Tibial nerve (tissue), 4 donors: ENCODE measurements around the gene CORO7. TPM values are rescaled to one million over a fixed set of nuclear protein-coding genes. Genes with fewer than 3 reads are reported as not detected.

Experiments
- DNase-seq, 2 donors: peaks; one replicate each; pipeline ENCODE4 v3.0.0-alpha.2; 2019; ENCODE audit warnings: low spot score in 2 of 2
- H3K27ac ChIP-seq, 4 donors: fragments of 200-600 bp; sonication (generic) in 3 of 4; one replicate each; pipeline ENCODE4 v1.5.1; 2017 to 2019; ENCODE audit warnings: mild to moderate bottlenecking in 1 of 4
- H3K27me3 ChIP-seq, 2 donors: fragments of 200-600 bp; sonication (generic) in 1 of 2; one replicate each; pipeline versions ENCODE4 v1.5.1 to v1.6.0; 2017 to 2019
- H3K36me3 ChIP-seq, 3 donors: fragments of 200-600 bp; sonication (generic); one replicate each; pipeline ENCODE4 v1.5.1; 2018 to 2019
- H3K4me1 ChIP-seq, 4 donors: fragments of 200-600 bp; sonication (generic) in 3 of 4; one replicate each; pipeline ENCODE4 v1.5.1; 2017 to 2019
- H3K4me3 ChIP-seq, 4 donors: fragments of 200-600 bp; sonication (generic) in 3 of 4; one replicate each; pipeline ENCODE4 v1.5.1; 2017 to 2019; ENCODE audit warnings: mild to moderate bottlenecking in 1 of 4, moderate library complexity in 1 of 4
- H3K9me3 ChIP-seq, 4 donors: fragments of 200-600 bp; sonication (generic) in 3 of 4; one replicate each; pipeline ENCODE4 v1.5.1; 2017 to 2019
- EP300 ChIP-seq, 2 donors: sonication (generic); formaldehyde crosslinking; IDR thresholded peaks; one replicate each; pipeline ENCODE4 v1.6.1; 2017; ENCODE audit warnings: antibody characterized with exemption in 2 of 2, mild to moderate bottlenecking in 1 of 2
- POLR2A ChIP-seq, 2 donors: fragments of 450-650 bp; IDR thresholded peaks; one replicate each; pipeline ENCODE4 v1.6.1; 2017; ENCODE audit warnings: antibody characterized with exemption in 2 of 2, mild to moderate bottlenecking in 2 of 2, moderate library complexity in 2 of 2
- WGBS, 2 donors: methylation state at CpG; one replicate each; pipeline ENCODE4 v1.1.5; 2018; 5-methylcytosine and 5-hydroxymethylcytosine counted together
- total RNA-seq, 4 donors: library from RNA; depleted of rRNA; stranded (reverse); fragments of >200 nt; gene quantifications; one replicate each; pipeline ENCODE4 v1.1.0, GENCODE V29; 2016
- TF ChIP-seq, protein P1 (sequence below), 5 experiments: fragments of 200-600 bp in 3 of 5; fragments of 450-650 bp in 2 of 5; sonication (generic) in 3 of 5; IDR thresholded peaks; one replicate each; pipeline ENCODE4 v1.5.1; 2016 to 2019; ENCODE audit warnings: antibody characterized with exemption in 5 of 5, mild to moderate bottlenecking in 3 of 5, moderate library complexity in 2 of 5

The CORO7 gene
- total RNA-seq, 4 donors from 2014 or later: 27.8 to 77.4 (median 52.1) TPM

DNA sequence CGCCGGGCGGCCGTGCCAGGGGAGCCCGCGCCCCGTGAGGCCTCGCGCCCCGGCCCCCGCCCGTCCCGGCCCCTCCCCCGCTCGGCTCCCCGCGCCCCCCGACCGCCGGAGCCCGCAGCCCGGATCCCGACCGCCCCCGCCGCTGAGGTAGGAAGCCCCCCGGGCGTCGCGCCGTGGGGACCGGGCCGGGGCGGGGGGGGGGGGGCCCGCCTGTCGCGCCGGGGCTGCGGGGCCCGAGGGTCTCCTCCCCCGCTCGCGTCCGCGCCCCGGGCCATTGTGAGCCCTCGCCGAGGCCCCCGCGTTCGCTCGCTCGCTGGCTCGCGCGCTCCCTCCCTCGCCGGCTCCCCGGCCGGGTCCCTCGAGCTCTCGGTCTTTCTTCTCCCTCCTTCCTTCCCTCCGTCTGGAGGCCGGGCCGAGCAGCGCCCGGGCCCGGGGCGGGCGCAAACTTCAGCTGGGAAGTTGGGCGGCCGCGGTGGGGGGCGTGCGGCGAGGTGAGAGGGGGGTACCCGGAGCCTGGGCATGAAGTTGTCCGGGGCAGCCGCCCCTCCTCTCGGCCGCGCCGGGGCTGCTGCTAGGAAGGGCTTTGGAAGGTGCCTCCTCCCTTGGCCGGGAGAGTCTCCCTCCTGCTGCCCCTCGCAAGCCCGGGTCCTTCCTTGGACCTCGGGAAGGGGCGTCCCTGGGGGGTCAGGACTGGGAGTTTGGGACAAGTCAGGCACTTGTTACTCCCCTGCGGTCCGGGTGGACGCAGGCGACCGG is 100.1 kb downstream of the CORO7 start:
- WGBS, 2 donors: 1 to 4% methylated on average over 40 to 45 of the region's 93 CpGs
- TF ChIP-seq, protein P1, sequence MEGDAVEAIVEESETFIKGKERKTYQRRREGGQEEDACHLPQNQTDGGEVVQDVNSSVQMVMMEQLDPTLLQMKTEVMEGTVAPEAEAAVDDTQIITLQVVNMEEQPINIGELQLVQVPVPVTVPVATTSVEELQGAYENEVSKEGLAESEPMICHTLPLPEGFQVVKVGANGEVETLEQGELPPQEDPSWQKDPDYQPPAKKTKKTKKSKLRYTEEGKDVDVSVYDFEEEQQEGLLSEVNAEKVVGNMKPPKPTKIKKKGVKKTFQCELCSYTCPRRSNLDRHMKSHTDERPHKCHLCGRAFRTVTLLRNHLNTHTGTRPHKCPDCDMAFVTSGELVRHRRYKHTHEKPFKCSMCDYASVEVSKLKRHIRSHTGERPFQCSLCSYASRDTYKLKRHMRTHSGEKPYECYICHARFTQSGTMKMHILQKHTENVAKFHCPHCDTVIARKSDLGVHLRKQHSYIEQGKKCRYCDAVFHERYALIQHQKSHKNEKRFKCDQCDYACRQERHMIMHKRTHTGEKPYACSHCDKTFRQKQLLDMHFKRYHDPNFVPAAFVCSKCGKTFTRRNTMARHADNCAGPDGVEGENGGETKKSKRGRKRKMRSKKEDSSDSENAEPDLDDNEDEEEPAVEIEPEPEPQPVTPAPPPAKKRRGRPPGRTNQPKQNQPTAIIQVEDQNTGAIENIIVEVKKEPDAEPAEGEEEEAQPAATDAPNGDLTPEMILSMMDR (IDR thresholded peaks at IDR 0.05): no peak
- no peak for TF ChIP-seq POLR2A (IDR thresholded peaks at IDR 0.05)
- no peak for TF ChIP-seq EP300 (IDR thresholded peaks at IDR 0.05)
- peak overlapping the region; percentile 85 to 96 (median 92) for H3K27ac ChIP-seq
- DNase-seq: no peak
- no peaks in the 10 kb centered on the region for H3K9me3 ChIP-seq
- peaks cover 3 to 65% (median 42%) of the 10 kb centered on the region in 4 donors for H3K4me1 ChIP-seq
- H3K27me3 ChIP-seq: no peaks in the 10 kb centered on the region
- peak overlapping the region; percentile 48 to 68 (median 59) for H3K4me3 ChIP-seq
- no peaks in the 10 kb centered on the region for H3K36me3 ChIP-seq

DNA sequence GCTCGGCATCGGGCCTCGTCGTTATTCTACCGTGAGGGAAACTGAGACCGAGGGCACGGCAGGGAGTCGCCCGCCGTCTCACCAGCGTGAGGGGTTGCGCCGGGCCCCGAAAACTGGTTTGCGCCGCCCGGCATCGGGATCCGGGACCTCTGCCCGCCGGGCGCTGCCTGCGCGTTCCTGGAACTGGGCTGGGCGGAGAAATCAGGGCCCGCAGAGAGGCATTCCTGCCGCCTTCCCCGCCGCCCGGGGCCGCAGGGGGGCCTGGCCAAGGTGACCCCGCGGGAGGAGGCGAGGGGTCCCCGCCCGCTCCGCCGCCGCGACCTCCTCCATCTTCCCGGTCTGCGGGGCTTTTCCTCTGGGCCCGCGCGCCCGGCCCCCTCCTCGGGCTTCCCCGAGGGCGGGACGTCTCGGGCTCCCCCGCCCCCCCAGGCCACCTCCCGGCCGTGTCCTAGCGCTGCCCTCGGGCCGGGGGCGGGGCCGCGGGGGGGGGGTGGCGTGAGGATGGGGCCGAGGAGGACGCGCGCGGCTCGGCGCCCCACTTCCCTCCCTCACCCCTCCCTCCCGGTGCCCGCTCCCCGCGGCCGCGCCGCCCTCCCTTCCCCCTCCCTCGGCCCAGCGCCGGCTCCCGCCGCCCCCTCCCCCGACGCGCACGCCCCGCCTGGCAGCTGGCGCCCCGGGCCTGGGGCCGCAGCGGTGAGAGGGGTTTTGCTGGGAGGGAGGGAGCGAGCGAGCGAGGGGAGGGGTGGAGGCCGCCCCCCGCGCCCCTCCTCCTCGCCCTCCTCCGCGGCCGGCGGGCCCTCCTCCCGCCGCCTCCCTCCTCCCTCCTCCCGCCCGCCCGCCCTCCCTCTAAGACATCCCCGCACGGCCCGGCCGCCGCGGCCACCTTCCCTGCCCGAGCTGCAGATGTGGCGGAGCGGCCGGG is 100.9 kb downstream of the CORO7 start, which contains the start of gene GLIS2:
TSS of gene GLIS2 (plus strand) at position 882 of the 922 bp plus-strand sequence. CDS start 16,214 bp downstream, outside the sequence.
- H3K4me1 ChIP-seq: peaks cover 3 to 57% (median 35%) of the 10 kb centered on the region in 4 donors
- H3K9me3 ChIP-seq: no peaks in the 10 kb centered on the region
- WGBS, 2 donors: 1 to 7% methylated on average over 6 to 64 of the region's 115 CpGs
- H3K27ac ChIP-seq: peak within 1 kb of the TSS; percentile 85 to 96 (median 92)
- TF ChIP-seq POLR2A (IDR thresholded peaks at IDR 0.05) (peak in 1 of 2 donors; percentile 44), EP300 (IDR thresholded peaks at IDR 0.05) (peak in 1 of 2 donors; percentile 54)
- TF ChIP-seq, protein P1 (IDR thresholded peaks at IDR 0.05): peak in 1 of 5 experiments; percentile 14
- peak within 1 kb of the TSS; percentile 48 to 76 (median 59) for H3K4me3 ChIP-seq
- H3K36me3 ChIP-seq: no peaks in the 10 kb centered on the region
- peak in 1 of 2 donors; percentile 66 for DNase-seq
- H3K27me3 ChIP-seq: no peaks in the 10 kb centered on the region

DNA sequence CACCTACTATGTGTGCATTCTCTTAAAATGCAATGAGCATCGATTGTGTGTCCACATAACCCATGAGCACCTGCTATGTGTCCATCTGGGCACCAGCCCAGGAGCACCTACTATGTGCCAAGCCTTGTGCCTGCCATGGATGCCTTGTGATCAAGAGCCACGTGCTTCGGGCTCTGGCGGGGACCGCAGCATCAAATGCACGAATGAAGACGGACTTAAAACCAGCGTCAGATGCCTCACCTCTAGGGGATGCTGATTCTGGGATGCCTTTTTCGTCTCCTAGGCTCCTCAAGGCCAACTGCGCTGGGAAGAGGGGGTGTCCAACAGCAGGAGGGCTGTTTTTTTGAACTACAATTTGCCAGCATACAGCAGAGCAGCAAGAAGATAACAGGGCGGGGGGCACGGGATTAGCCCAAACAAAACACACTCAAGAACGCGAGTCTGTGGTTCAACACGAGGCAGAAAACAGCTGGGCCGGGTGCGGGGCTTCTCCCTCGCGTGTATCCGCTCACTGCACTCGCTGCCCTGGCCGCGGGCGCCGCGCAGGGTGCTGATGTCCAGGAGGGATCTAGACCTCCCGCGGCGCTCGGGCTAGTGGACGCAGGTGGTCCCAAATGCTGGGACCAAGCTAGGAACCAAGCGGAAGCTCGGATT is 101.7 kb downstream of the CORO7 start:
- H3K36me3 ChIP-seq: no peaks in the 10 kb centered on the region
- H3K9me3 ChIP-seq: no peaks in the 10 kb centered on the region
- WGBS, 2 donors: 4 to 5% methylated on average over 13 to 33 of the region's 33 CpGs
- no peak for TF ChIP-seq EP300 (IDR thresholded peaks at IDR 0.05)
- TF ChIP-seq, protein P1 (IDR thresholded peaks at IDR 0.05): peak in 1 of 5 experiments; percentile 8
- H3K27me3 ChIP-seq: no peaks in the 10 kb centered on the region
- peak overlapping the region; percentile 48 to 76 (median 59) for H3K4me3 ChIP-seq
- peaks cover 3 to 55% (median 32%) of the 10 kb centered on the region in 4 donors for H3K4me1 ChIP-seq
- DNase-seq: no peak
- H3K27ac ChIP-seq: peak overlapping the region; percentile 85 to 96 (median 92)

DNA sequence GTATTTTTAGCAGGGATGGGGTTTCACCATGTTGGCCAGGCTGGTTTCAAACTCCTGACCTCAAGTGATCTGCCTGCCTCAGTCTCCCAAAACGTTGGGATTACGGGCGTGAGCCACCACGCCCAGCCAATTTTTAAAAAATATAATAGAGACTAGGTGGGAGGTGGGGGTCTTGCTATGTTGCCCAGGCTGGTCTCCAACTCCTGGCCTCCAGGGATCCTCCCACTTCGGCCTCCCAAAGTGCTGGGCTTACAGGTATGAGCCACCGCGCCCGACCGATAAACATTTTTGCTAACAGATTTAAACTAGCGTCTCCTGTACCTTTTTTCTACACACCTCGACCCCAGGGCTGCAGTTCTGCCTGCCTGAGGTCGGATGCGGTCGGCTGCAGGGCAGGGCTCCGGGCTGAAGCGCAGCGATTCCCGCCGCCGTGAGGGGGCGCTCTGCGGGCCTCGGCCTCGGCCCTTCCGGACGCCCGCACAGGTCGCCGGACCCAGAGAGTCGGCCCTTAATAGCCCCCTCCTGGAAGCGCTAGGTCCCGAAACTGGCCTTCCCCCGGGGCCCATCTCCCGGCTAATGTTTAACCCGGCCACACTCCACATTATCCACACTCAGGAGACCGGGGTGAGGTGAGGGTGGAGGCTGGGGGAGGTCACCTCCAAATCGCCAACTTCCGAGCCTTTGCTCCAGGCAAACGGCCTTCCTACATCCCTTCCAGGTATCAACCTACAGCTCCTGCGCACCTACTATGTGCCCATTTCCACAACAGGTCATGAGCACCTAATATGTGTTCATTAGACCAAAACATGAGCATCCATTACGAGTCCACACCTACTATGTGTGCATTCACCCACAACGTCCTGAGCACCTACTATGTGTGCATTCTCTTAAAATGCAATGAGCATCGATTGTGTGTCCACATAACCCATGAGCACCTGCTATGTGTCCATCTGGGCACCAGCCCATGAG is 102.5 kb downstream of the CORO7 start:
- no peaks in the 10 kb centered on the region for H3K9me3 ChIP-seq
- DNase-seq: no peak
- no peaks in the 10 kb centered on the region for H3K27me3 ChIP-seq
- H3K27ac ChIP-seq: peak overlapping the region in 1 of 4 donors; percentile 29
- H3K4me3 ChIP-seq: no peak overlapping the region
- peaks cover 3 to 51% (median 24%) of the 10 kb centered on the region in 4 donors for H3K4me1 ChIP-seq
- TF ChIP-seq EP300 (IDR thresholded peaks at IDR 0.05): no peak
- TF ChIP-seq, protein P1 (IDR thresholded peaks at IDR 0.05): peak; percentile 47 to 65 (median 55)
- TF ChIP-seq POLR2A (IDR thresholded peaks at IDR 0.05): no peak
- H3K36me3 ChIP-seq: no peaks in the 10 kb centered on the region
- 21 to 22% methylated on average over 37 to 43 of the region's 43 CpGs for WGBS, 2 donors
